Activated CD4-positive, alpha-beta T cell treated with anti-CD3 and anti-CD28 coated beads for 48 hours (primary cell): ENCODE measurements around the gene STYK1.

Experiments used
- DNase-seq: peaks from one replicate; pipeline ENCODE4 v3.0.0-alpha.2; 2020

Gene STYK1

GRCh38 chr12:10673659-10674384 is at the start of gene STYK1:
Gene STYK1 (minus strand): TSS chr12:10674052. CDS start chr12:10634618, 39,434 bp downstream.
- peak; percentile 79 for DNase-seq

- peak; percentile 69 for DNase-seq
Measured at GRCh38 chr12:10722905-10723746, 49.3 kb upstream of the STYK1 start, which contains the start of gene YBX3. Gene YBX3 (minus strand): TSS chr12:10723323. CDS start chr12:10723111, 212 bp downstream.

GRCh38 chr12:10722502-10722904 is 48.7 kb upstream of the STYK1 start:
- DNase-seq = peak; percentile 67

- DNase-seq = peak; percentile 69
Measured at GRCh38 chr12:10721651-10722501, 48.0 kb upstream of the STYK1 start.

- no peak for DNase-seq
Measured at GRCh38 chr12:10720974-10721650, 47.3 kb upstream of the STYK1 start.

GRCh38 chr12:10719482-10719881 is 45.6 kb upstream of the STYK1 start:
- DNase-seq = no peak

- no peak for DNase-seq
Measured at GRCh38 chr12:10718279-10718821, 44.5 kb upstream of the STYK1 start.

- DNase-seq = no peak
Measured at GRCh38 chr12:10717410-10717809, 43.6 kb upstream of the STYK1 start.

GRCh38 chr12:10716704-10717315 is 43.0 kb upstream of the STYK1 start:
- no peak for DNase-seq

GRCh38 chr12:10716277-10716676 is 42.4 kb upstream of the STYK1 start:
- no peak for DNase-seq

GRCh38 chr12:10715491-10715890 is 41.6 kb upstream of the STYK1 start:
- DNase-seq = no peak

GRCh38 chr12:10709808-10710207 is 36.0 kb upstream of the STYK1 start:
- DNase-seq = no peak

- no peak for DNase-seq
Measured at GRCh38 chr12:10708862-10709261, 35.0 kb upstream of the STYK1 start.

GRCh38 chr12:10705655-10706054 is 31.8 kb upstream of the STYK1 start:
- DNase-seq = no peak

- DNase-seq = no peak
Measured at GRCh38 chr12:10701843-10702242, 28.0 kb upstream of the STYK1 start.

- peak; percentile 54 for DNase-seq
Measured at GRCh38 chr12:10701131-10701681, 27.4 kb upstream of the STYK1 start.

GRCh38 chr12:10700581-10700980 is 26.7 kb upstream of the STYK1 start:
- DNase-seq = no peak

GRCh38 chr12:10697862-10698261 is 24.0 kb upstream of the STYK1 start:
- no peak for DNase-seq

GRCh38 chr12:10697156-10697555 is 23.3 kb upstream of the STYK1 start:
- no peak for DNase-seq

- no peak for DNase-seq
Measured at GRCh38 chr12:10690906-10691305, 17.1 kb upstream of the STYK1 start.

GRCh38 chr12:10689146-10689545 is 15.3 kb upstream of the STYK1 start:
- no peak for DNase-seq
